ENCODE measurements around the gene BATF3.

Gene BATF3

DNA sequence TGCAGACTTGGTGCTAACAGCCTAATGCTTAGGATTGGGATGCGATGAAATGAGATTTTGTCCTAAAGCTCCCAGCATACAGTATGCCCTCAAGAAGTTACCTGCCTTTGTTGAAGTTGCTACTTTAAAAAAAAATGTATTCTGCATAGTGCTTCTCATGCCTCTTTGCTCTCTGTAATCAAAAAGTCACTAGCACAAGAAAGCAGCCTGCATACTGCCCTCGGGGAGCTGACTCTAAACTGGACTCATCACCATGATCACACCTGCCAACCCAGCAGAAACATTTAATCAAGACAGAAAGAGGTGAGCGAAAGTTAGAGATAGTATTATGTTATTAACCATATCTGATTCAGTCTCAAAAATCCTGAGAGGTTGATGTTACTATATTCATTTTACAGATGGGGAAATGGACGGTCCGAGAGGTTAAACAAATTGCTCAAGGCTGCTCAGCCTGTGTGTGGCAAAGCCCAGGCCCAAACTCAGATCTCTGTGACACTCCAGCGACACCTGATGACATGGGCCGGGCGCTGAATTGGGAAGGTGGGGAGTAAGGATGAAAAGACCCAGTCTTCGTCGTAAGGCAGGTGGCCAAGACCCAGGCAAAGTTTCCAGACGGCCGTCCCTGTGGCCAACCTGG, 1.1 kb downstream of the BATF3 start:
- H3K36me3 ChIP-seq (ENCODE audit: insufficient read depth, low read length): no peaks in the 10 kb centered on the region

DNA sequence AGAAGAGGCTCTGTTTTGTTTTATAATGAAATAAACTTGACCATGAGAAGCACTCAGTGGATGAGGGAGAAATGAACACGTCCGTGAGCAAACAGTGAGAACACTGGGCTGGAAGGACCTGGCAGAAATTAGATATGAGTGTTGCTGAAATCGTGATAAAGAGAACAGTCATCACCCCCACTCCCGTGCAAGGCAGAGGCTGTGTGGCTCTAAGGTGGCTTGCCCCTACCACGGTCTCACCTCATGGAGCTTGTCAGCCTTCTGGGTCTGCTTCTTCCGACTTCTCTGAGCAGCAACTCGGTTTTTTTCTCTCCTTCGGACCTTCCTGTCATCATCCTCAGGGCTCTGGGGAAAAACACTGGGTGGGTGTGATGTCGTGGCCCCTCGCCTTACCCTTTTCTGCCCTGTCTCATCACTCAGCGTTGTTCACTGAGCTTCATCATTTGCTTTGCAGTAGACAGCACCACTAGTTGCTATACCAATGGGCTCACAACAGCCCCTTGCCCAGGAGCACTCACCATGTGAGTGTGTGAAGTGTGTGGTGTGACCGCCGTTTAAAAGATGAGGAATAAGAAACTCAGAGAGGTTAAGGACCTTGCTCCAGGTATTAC, 2.8 kb downstream of the BATF3 start:
- H3K36me3 ChIP-seq (ENCODE audit: insufficient read depth, low read length): no peaks in the 10 kb centered on the region
- peaks cover 7% of the 10 kb centered on the region; the same call in 1 of the 2 replicates for H3K4me1 ChIP-seq (ENCODE audit: insufficient read depth, low read length)
- H3K9me3 ChIP-seq (ENCODE audit: control insufficient read depth, insufficient read depth, low read length): no peaks in the 10 kb centered on the region
- H3K9ac ChIP-seq (ENCODE audit: low read depth, low read length): no peak overlapping the region

More for the DNA sequence above, 1.1 kb downstream of the BATF3 start:
- peaks cover 7% of the 10 kb centered on the region; the same call in 1 of the 2 replicates for H3K4me1 ChIP-seq (ENCODE audit: insufficient read depth, low read length)
- peak overlapping the region; percentile 74; the same call in 1 of the 2 replicates for H3K9ac ChIP-seq (ENCODE audit: low read depth, low read length)
- no peaks in the 10 kb centered on the region for H3K9me3 ChIP-seq (ENCODE audit: control insufficient read depth, insufficient read depth, low read length)

DNA sequence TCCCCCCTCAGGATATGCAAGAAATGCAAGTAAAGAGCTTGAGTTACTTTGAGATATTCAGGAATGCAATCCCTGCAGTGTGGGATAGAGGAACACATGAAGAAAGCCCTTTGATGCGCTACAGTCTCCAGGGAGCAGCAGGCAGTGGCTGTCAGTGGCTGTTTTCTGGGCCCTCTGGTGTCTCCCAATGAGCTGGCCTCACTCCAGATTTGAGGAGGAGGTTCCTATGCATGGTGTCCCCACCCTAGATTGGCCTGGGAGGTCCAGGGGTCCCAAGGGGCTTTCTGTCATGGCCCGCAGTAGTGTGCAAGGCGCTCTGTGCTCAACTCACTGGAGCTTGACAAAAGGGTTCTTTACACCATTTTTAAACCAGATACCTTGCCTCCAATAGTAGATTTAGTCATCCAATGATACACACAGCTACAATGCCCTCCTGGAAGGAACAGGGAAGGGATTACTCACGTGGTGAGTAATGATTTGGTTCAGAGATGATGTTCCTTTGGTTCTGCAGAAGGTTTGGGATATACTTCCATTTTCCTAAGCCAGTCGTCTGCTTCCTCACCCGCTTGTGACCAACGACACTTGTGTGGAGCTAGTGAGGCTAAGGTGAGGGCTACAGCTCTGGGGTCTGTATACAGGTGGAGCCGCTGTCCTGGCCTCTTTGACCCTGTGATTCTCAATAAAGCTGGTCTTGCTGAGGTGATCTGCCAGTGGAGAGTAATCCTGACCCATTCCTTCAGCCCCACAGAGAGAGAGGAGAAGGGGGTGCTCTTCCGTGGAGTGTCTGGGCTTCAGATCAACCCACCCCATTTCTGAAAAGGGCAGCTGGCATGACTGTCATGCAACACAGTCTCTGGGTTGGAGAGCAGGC, 6.6 kb downstream of the BATF3 start:
- Histone ChIP-seq H3K36me3 (ENCODE audit: insufficient read depth, low read length) (no peaks in the 10 kb centered on the region), H3K4me1 (ENCODE audit: insufficient read depth, low read length) (peaks cover 13% of the 10 kb centered on the region), H3K9ac (ENCODE audit: low read depth, low read length) (no peak overlapping the region)

DNA sequence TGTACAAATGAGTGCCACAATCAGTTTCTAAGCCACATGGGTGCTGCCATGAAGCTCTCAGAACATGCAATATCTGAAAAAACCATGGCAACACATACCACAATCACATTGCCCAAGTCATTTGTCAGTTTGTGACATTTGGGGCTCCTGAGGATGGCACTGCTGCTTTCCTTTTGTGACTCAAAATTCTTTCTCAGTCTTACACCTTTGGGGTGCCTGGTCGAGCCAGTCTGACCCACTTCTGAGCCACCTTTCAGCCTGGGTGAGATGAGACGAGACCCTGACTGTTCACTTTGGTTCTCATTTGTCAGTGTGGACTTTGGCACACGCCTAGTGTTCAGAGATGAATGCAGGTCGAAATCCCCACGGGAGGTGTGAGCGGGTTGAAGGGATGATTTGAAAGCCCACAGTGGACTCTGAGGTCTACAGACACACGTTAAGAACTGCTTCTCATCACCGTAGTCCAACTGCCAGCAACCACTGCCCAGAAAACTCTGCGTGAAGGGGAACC, 8.0 kb downstream of the BATF3 start:
- no peak overlapping the region for H3K9ac ChIP-seq (ENCODE audit: low read depth, low read length)
- peaks cover 13% of the 10 kb centered on the region for H3K4me1 ChIP-seq (ENCODE audit: insufficient read depth, low read length)
- no peaks in the 10 kb centered on the region for H3K36me3 ChIP-seq (ENCODE audit: insufficient read depth, low read length)
- no peaks in the 10 kb centered on the region for H3K9me3 ChIP-seq (ENCODE audit: control insufficient read depth, insufficient read depth, low read length)

More for the DNA sequence above, 6.6 kb downstream of the BATF3 start:
- no peaks in the 10 kb centered on the region for H3K9me3 ChIP-seq (ENCODE audit: control insufficient read depth, insufficient read depth, low read length)

DNA sequence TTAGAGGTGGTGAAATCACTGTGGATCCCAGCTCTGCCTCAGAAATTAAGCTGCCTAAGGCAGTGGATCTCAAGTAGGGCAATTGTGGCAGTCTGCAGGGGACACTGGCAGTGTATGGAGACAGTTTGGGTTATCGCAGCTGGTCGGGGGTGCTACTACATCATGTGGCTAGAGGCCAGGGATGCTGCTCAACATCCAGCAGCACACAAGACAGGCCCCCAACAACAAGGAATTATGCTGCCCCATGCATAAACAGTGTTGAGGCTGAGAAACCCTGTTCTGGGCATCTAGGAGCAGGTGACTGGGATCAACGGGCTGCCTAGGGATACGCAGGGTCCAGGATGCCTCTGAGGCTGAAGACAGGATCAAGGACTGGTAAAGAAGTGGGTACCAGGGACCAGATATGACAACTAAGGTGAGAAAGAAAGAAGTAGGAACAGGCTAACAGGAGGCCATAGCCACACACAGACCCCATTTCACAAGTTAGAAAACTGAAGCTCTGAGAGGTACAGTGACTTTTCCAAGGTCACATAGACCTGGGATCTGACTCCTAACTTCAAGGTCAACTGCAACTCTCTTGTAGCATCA, 8.7 kb downstream of the BATF3 start:
- Histone ChIP-seq H3K36me3 (ENCODE audit: insufficient read depth, low read length) (no peaks in the 10 kb centered on the region), H3K9me3 (ENCODE audit: control insufficient read depth, insufficient read depth, low read length) (no peaks in the 10 kb centered on the region), H3K4me1 (ENCODE audit: insufficient read depth, low read length) (peaks cover 13% of the 10 kb centered on the region), H3K9ac (ENCODE audit: low read depth, low read length) (no peak overlapping the region)

DNA sequence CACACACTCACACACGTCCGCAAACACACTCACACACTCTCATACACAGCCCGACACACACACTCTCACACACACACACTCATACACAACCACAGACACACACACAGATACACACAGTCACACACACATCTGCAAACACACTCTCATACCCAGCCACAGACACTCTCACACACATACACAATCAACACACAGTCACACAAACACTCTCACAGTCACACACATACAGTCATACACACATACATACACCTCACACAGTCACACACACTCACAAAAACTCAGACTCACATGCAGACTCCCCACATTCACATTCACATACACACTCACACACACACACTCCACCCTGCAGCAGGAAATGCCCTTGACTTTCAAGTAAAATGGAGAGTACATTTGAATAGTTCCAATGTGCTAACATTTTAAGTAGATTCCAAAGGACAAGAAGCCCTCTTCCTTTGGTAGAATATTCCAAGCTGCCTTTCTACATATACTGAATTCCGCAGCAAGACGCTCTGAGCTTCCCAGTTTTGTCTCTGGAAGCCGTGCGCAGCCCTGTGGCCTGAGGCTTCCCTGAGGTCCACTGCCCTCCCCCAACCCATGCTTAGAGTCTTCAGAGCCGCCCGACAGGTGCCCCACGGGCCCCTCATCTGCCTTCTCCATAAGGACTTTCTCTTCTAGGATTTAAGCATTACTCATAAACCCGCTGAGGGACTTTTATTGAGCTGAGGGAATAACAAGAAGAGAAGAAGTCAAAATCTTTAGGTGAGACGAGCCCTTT, 9.7 kb downstream of the BATF3 start:
- Histone ChIP-seq H3K9me3 (ENCODE audit: control insufficient read depth, insufficient read depth, low read length) (no peaks in the 10 kb centered on the region), H3K9ac (ENCODE audit: low read depth, low read length) (no peak overlapping the region), H3K4me1 (ENCODE audit: insufficient read depth, low read length) (peaks cover 13% of the 10 kb centered on the region), H3K36me3 (ENCODE audit: insufficient read depth, low read length) (no peaks in the 10 kb centered on the region)

DNA sequence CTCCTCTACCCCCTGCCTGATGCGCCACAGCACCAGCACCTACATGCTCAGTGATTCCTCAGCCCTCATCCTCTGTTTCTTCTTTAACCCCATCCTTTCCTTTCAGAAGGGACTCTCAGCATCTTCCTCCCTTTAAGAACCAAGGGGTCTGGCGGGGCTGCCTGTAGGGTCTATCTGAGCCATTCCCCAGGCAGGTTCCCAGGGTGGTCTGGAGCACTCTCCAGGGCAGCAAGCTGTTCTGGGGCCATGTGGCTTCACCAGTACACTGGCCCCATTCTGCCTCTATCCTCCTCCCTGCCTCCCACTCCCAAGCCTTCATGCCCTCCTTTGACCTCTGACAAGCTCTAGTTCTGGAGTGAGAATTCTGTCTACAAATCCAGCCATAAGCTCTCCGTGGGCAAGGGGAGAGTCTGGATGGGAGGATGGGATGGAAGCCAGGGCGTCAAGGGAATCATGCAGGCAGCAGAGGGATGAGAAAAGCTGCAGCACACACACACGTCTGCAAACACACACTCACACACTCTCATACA, 10.4 kb downstream of the BATF3 start:
- no peak overlapping the region for H3K9ac ChIP-seq (ENCODE audit: low read depth, low read length)
- H3K4me1 ChIP-seq (ENCODE audit: insufficient read depth, low read length): peaks cover 13% of the 10 kb centered on the region
- H3K9me3 ChIP-seq (ENCODE audit: control insufficient read depth, insufficient read depth, low read length): no peaks in the 10 kb centered on the region
- H3K36me3 ChIP-seq (ENCODE audit: insufficient read depth, low read length): no peaks in the 10 kb centered on the region

DNA sequence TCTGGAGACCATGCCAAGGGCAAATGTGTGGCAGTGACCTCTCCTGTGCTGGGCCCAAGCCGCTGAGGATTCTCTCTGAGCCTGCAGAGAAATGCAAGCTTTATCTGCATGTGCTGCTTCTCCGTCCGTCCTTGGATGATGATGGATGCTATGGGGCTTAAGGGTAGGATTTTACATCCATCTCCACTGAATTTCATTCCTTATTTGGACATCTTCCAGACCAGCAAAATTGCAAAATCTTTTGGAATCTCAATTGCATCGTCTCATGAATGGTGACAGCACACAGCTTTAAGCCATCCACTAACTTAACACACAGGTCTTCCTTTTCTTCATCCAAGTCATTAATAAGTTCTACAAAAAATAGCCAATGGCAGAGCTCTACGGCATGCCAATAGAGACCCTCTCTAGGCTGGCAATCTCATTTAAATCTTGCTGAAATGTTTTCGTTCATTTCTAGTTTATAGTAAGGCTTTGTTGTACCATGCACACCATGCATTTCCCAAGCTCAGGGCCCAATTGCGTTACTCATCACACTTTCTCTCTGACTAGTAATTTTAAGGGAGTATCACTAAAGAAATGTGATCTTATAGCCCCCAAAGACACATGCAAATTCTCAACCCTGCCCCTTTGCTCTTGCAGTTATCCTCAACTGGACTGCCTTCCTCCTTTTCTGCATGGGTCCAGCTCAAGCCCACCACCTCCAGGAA, 11.1 kb downstream of the BATF3 start:
- peaks cover 13% of the 10 kb centered on the region for H3K4me1 ChIP-seq (ENCODE audit: insufficient read depth, low read length)
- H3K9ac ChIP-seq (ENCODE audit: low read depth, low read length): no peak overlapping the region
- H3K36me3 ChIP-seq (ENCODE audit: insufficient read depth, low read length): no peaks in the 10 kb centered on the region

DNA sequence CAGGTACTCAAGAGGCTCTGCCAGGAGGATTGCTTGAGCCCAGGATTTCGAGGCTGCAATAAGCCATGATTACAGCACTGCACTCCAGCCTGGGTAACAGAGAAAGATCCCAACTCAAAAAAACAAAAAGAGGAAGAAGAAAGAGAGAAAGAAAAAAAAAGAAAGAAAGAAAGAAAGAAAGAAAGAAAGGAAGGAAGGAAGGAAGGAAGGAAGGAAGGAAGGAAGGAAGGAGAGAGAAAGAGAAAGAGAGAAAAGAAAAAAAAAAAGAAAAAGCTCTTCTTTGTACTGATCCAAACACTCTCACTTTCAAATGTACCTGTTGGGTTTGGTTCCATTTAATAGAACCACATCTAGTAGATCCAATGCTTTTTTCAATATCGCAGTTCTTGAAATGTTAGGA, 11.8 kb downstream of the BATF3 start:
- no peaks in the 10 kb centered on the region for H3K9me3 ChIP-seq (ENCODE audit: control insufficient read depth, insufficient read depth, low read length)
- peaks cover 17% of the 10 kb centered on the region for H3K4me1 ChIP-seq (ENCODE audit: insufficient read depth, low read length)
- no peaks in the 10 kb centered on the region for H3K36me3 ChIP-seq (ENCODE audit: insufficient read depth, low read length)
- no peak overlapping the region for H3K9ac ChIP-seq (ENCODE audit: low read depth, low read length)

More for the DNA sequence above, 11.1 kb downstream of the BATF3 start:
- H3K9me3 ChIP-seq (ENCODE audit: control insufficient read depth, insufficient read depth, low read length): no peaks in the 10 kb centered on the region

DNA sequence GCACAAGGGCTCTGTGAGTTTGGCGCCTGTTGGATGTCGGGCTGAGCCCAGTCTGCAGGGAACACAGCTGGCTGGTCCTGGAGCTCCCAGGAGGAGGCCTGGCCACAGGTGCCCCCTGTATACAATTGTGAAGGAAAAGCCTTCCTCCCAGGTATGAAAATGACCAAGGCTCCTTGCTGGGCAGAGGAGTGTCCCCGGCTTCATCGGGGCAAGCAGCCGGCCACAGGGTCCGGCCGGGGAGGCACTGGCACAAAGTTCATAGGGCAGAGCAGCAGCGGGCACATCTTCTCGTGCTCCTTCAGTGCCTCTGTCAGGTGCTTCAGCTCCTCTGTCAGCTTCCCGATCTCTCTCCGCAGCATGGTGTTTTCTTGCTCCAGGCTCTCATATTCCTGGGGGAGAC, 13.0 kb downstream of the BATF3 start:
- Histone ChIP-seq H3K9me3 (ENCODE audit: control insufficient read depth, insufficient read depth, low read length) (no peaks in the 10 kb centered on the region), H3K36me3 (ENCODE audit: insufficient read depth, low read length) (no peaks in the 10 kb centered on the region), H3K4me1 (ENCODE audit: insufficient read depth, low read length) (peaks cover 17% of the 10 kb centered on the region), H3K9ac (ENCODE audit: low read depth, low read length) (no peak overlapping the region)

DNA sequence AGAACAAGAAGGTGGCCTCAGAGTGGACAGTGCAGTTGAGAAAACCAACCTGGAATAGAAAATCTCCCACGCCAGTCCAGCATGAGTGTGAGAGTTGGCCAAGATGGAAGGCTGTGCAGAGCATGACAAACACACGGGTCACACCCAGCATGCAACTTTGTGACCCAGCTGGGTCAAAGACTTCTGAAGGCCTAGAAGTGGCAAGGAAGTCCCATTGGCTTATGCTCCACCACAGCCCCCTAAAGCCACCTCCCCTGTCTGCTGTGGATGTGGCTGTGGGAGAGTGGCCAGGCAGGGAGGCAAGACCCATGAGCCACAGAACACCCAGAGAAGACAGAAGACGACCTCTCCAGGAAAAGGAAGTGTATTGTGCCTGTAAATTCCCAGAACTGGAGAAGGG, 13.6 kb downstream of the BATF3 start:
- Histone ChIP-seq H3K9me3 (ENCODE audit: control insufficient read depth, insufficient read depth, low read length) (no peaks in the 10 kb centered on the region), H3K4me1 (ENCODE audit: insufficient read depth, low read length) (peaks cover 17% of the 10 kb centered on the region), H3K36me3 (ENCODE audit: insufficient read depth, low read length) (no peaks in the 10 kb centered on the region), H3K9ac (ENCODE audit: low read depth, low read length) (no peak overlapping the region)

DNA sequence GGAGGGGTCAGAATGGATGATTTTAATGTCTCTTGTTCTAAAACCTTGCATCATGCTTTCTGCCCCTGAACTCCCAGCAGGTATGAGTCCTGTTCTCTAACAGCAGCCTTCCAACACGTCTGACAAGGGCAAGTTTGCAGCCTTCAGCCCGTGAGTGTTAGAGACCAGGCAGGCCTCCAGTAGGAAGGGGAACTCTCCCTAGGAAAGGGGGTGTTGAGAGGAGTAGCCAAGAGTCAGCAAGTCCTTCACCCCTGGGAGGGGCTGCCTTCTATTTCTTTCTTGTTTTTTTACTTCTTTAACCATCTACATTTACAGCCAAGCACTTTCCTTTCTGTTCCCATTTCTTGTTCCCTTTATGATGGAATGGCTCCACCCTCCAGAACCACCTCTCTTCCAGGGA, 14.2 kb downstream of the BATF3 start:
- peaks cover 13% of the 10 kb centered on the region for H3K4me1 ChIP-seq (ENCODE audit: insufficient read depth, low read length)
- no peaks in the 10 kb centered on the region for H3K36me3 ChIP-seq (ENCODE audit: insufficient read depth, low read length)
- H3K9me3 ChIP-seq (ENCODE audit: control insufficient read depth, insufficient read depth, low read length): no peaks in the 10 kb centered on the region
- H3K9ac ChIP-seq (ENCODE audit: low read depth, low read length): no peak overlapping the region

DNA sequence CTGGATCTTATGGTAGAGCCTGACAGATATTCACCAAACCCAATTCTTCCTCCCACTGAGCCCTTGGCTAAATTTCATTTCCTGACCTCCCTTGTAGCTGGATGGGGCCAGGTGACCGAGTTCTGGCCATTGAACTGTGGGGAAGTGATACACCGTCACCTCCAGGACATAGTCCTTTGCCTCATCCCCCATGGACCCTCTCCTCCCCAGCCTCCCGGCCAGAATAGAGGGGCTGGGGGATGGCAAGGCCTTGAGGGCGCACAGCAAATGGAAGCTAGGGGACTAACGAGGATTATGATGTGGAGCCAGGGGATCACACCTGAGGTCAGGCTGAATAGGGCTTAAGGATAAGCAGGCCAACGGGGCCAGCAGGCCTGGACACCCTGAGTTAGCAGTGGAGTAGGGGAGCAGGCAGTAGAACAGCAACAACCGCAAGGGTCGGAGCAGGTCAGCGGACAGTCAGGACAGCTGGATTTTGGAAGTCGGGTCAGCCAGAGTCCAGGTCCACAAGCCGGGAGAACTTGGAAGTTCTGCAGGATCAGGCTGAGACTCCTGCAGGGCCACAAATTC, 15.0 kb downstream of the BATF3 start:
- H3K9me3 ChIP-seq (ENCODE audit: control insufficient read depth, insufficient read depth, low read length): no peaks in the 10 kb centered on the region
- peaks cover 5% of the 10 kb centered on the region for H3K4me1 ChIP-seq (ENCODE audit: insufficient read depth, low read length)
- no peak overlapping the region for H3K9ac ChIP-seq (ENCODE audit: low read depth, low read length)
- H3K36me3 ChIP-seq (ENCODE audit: insufficient read depth, low read length): no peaks in the 10 kb centered on the region
